HG03039 (cell line): ENCODE measurements around the gene LRRC38.
"Not testable (repeated sequence)": the region's sequence is repeated elsewhere in the genome, so short reads cannot be mapped to it uniquely, and the experiment has no call there.

ENCODE experiments used
- ATAC-seq: cut with Tn5 transposase; IDR thresholded peaks from one replicate; pipeline ENCODE4 v1.9.1; 2021; ENCODE audit warnings: mild to moderate bottlenecking, moderate library complexity; ENCODE audit not compliant: unreplicated experiment

The LRRC38 gene, protein sequence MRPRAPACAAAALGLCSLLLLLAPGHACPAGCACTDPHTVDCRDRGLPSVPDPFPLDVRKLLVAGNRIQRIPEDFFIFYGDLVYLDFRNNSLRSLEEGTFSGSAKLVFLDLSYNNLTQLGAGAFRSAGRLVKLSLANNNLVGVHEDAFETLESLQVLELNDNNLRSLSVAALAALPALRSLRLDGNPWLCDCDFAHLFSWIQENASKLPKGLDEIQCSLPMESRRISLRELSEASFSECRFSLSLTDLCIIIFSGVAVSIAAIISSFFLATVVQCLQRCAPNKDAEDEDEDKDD

GRCh38 chr1:13513895-13514546 is at the start of gene LRRC38:
Gene LRRC38, minus strand, starts transcription at chr1:13514003. Its CDS starts 410 bp downstream, at chr1:13513593.
- ATAC-seq, result no peak

DNA sequence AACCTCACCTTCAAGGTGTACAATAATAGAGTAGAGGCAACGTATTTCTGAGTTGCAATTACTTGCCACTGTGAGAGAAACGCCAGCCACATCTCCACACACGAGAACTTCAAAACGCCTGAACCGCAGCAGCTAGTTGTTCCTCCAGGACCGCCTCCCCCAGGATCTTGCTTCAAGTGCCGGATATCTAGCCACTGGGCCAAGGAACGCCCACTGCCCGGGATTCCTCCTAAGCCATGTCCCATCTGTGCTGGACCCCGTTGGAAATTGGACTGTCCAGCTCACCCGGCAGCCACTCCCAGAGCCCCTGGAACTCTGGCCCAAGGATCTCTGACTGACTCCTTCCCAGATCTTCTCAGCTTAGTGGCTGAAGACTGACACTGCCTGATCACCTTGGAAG is 49.2 kb upstream of the LRRC38 start:
- ATAC-seq, result not testable (repeated sequence)

DNA sequence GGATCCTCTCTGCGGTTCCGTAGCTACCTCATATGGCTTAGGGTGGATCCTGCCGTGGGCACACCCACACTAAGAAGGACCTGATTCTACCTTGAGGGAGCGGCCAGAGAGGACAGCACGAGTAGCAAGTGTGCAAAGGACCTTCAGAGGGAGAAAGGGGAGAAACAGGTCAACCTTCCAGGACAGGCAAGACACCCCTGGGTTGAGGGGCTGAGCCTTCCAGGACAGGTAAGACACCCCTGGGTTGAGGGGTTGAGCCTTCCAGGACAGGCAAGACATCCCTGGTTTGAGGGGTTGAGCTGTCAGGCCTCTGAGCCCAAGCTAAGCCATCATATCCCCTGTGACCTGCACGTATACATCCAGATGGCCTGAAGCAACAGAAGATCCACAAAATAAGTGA is 46.7 kb upstream of the LRRC38 start:
- no peak for ATAC-seq

DNA sequence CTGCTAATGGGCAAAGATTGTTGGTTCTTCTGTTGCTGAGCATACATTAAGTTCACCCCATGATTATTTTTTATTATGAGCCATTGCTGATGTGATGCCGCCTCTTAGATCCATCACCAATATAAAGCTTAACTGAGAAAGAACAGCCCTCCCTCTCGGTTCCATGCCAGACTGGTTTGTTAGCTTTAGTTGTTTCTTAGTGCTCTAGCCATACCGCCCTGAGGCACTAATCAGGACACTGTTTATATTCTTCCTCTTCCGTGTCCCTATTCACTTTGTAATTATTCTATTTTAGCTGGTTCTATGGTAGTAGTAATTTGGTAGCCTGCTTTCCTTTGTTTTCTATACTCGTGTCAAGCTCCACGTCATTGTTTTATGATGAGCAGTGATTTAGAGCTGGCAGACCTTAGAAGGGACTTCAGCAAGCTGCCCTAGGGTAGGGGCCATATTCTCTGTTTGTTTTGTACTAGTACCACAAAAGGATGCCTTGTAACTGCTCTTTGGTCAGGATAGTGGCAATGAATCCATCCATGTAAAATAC is 42.5 kb upstream of the LRRC38 start:
- no peak for ATAC-seq

DNA sequence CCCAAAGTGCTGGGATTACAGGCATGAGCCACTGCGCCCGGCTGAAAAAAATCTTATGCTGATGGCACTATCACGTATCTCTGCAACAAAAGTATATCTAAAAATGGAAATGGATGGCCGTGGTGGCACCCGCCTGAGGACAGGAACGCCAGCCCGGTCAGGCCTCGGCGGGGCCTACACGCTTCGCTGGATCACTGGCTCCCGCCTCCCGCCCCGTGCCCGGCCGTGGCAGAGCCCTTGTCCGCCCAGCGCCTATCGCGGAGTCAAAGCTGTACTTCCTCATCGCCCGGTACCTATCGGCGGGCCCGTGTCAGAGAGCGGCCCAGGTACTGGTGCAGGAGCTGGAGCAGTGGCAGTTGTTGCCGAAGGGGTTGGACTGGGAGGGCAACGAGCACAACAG is 41.0 kb upstream of the LRRC38 start:
- ATAC-seq, result no peak

GRCh38 chr1:13550663-13551062 is 36.9 kb upstream of the LRRC38 start:
- no peak for ATAC-seq

DNA sequence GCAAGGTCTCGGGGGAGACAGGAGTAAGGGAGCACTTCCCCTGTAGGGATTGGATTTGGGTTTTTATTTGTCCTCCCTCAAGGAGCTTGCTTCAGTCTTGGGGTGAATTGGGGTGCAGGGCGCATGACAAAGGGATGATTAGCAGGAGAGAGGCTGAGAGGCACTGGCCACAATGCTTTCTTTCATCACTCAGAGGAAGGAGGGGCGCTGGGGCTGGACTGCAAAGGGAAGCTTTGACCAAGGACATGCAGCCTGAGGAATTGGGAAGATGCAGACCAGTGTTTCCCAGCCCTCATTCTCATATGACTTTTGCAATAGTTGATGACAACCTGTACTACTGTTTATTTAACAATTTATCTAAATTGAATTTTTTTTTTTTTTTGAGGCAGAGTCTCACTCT is 35.7 kb upstream of the LRRC38 start:
- no peak for ATAC-seq

GRCh38 chr1:13549021-13549420 is 35.2 kb upstream of the LRRC38 start:
- no peak for ATAC-seq

- ATAC-seq, result no peak
Observed at GRCh38 chr1:13548281-13548680, 34.5 kb upstream of the LRRC38 start.

DNA sequence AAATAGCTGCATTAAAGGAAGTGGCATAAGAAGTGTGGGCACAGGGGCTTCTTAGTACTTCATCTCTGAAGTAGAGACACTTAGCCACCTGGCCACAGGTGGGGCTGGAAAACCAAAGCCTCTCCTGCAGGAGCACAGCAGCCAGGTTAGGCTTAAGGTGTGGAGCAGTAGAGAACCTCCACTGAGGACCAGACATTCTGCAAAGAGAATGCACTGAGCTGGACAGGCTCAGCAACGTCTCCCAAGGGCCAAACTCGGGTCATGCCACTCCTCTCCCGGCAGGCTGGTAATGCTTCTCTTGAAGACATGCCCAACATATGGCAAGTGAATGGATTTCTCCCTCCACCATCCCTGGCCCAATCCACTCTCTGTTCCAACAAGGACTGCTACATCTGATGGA is 33.0 kb upstream of the LRRC38 start:
- no peak for ATAC-seq

DNA sequence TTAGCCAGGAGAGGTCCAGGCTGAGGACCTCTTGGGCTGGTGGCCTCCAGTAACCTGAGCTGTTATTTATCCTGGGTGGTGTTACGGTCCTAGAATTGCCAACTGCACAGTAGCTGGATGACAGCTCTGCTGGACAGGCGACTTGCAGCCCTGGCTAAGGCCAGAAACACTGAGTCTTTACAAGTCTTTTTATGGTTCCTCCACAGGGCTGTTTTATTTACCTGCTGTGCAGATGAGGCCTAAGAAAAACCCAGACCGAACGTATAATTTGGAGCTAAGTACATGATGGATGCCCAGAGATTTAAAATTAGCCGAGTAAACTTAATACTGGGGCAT is 30.4 kb upstream of the LRRC38 start:
- ATAC-seq, result no peak

GRCh38 chr1:13543451-13544220 is 29.8 kb upstream of the LRRC38 start:
- no peak for ATAC-seq

- ATAC-seq, result no peak
Observed at GRCh38 chr1:13541435-13542215, 27.8 kb upstream of the LRRC38 start.

GRCh38 chr1:13540866-13541265 is 27.1 kb upstream of the LRRC38 start:
- ATAC-seq, result no peak

DNA sequence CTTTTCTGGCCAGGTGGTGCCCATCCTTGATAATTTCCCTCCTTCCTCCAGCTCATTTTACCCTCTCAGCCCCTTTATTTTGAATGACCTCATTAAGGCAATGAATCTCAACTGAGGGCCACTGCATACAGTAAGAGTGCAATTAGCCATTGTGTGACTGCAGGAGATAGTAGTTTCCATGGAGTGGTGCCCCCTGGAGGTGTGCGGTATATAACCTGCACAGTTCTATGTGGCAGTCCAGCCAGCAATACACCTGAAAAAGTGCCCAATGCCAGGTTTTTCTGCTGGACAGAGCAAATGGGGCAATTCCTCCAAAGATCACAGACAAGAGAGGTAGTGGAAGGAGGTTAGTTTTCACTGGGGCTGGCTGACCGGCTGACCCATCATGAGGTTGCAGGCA is 25.9 kb upstream of the LRRC38 start:
- ATAC-seq, result no peak

DNA sequence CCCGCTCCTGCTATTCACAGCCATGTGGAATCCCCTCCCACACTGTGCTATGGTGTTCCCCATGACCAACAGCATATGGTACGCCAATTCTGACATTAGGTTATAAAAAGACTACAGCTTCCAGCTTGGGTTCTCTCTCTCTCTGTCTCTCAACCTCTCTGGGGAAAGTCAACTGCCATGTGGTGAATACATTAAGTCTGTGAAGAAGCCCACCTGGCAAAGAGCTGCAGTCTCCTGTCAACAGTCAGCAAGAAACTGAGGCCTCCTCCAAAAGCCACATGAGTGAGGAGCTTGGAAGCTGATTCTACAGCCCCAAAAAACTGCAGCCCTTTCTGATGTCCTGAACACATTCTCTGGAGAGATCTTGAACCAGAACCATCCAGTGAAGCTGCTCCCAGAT is 25.0 kb upstream of the LRRC38 start:
- no peak for ATAC-seq

GRCh38 chr1:13536571-13536970 is 22.8 kb upstream of the LRRC38 start:
- ATAC-seq, result no peak

DNA sequence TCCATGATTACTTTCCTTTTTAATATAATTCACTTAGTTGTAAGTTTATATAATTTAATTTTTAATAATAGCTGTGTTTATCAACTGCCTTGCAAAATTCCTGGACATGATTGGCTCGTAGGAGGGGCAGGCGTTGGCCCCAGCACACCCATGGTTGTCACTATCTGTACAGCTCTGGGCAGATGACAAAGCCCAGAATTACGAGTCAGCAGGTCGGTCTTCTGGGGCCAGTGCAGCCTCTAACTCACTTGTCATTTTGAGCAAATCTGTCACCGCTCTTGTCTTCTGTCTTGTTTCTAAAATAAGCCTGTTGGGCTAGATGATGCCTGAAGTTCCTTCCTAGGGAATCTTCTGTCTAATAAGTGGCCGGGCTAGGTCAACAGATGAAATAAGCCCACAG is 21.4 kb upstream of the LRRC38 start:
- no peak for ATAC-seq

DNA sequence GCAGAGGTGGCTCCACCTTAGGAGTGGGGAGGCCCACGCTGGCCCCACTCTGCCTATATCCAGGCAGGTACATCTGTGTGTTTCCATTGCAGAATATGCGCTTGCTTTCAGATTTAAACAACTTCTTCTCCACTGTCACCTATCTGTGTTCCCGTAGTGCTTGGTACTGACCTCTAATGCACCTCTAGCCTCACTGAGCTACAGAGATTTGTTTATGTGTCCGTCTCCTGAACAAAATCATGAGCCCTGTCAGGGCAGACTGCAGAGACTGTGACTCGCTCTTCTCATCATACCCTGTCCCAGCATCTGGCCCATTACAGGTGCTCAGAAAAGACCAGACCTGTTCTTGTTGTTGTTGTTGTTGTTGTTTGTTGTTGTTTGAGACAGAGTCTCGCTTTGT is 14.5 kb upstream of the LRRC38 start:
- no peak for ATAC-seq

DNA sequence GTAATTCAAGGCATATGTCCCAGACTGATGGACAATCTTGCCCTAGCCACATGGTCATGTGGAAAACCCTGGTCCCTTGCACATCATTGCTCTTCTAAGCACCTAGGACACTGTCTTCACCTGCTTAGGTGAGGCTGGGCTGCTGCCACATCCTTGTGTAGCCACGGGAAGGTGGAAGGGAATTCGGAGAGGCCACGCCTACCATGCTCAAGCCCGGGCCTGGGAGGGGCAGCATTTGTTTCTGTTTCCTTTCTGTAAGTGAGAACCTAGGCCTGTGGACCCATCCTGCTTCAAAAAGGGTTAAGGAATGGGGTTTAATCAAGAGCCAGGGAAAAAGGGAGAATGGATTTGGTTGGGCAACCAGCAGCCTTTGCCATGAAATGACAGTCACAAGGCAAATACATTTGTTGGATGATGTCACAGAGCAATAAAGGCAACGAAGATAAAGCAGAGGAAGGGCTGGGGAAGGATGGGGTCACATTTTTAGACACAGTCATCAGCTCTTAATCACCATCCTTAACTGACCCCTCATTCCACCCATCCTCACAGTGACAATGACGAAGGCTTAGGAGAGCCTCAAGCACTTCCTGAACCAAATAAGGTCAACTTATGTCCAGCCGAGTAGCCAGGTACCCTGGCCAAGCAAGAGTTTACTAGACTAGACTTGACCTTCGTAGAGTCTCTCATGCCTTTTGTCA is 10.1 kb upstream of the LRRC38 start:
- ATAC-seq, result no peak
